Stomach (tissue), 9 donors: ENCODE results near the gene CACNA2D2. TPM values are rescaled to one million over a fixed set of nuclear protein-coding genes. Genes with fewer than 3 reads are reported as not detected.

Experiments used
- DNase-seq, 2 donors: peaks; one replicate each; pipeline versions ENCODE4 v3.0.0 to v3.0.0-alpha.2; 2013 to 2019
- H3K27ac ChIP-seq, 5 donors: fragments of 200-600 bp in 4 of 5; sonication (generic) in 4 of 5; one replicate each; pipeline ENCODE4 v1.5.1; 2013 to 2019; ENCODE audit warnings: mild to moderate bottlenecking in 1 of 5, moderate library complexity in 1 of 5
- H3K27me3 ChIP-seq, 3 donors: fragments of 200-600 bp; sonication (generic); one replicate each; pipeline ENCODE4 v1.5.1; 2017 to 2019; ENCODE audit warnings: mixed run types in 1 of 3
- H3K36me3 ChIP-seq, 4 donors: fragments of 200-600 bp; sonication (generic); 1 replicate in 3 of 4; 2 replicates in 1 of 4; pipeline ENCODE4 v1.5.1; 2016 to 2019
- H3K4me1 ChIP-seq, 4 donors: fragments of 200-600 bp; sonication (generic); one replicate each; pipeline ENCODE4 v1.5.1; 2016 to 2019
- H3K4me3 ChIP-seq, 4 donors: fragments of 200-600 bp; sonication (generic) in 3 of 4; one replicate each; pipeline ENCODE4 v1.5.1; 2016 to 2019; ENCODE audit warnings: mild to moderate bottlenecking in 1 of 4
- H3K9me3 ChIP-seq, 4 donors: fragments of 200-600 bp; sonication (generic); one replicate each; pipeline ENCODE4 v1.5.1; 2016 to 2019
- CTCF ChIP-seq, 7 experiments: fragments of 450-650 bp in 4 of 7; fragments of 200-600 bp in 3 of 7; sonication (generic) in 3 of 7; IDR thresholded peaks; one replicate each; pipeline ENCODE4 v1.5.1; 2016 to 2019; ENCODE audit warnings: antibody characterized with exemption in 7 of 7, control low read depth in 2 of 7, mild to moderate bottlenecking in 1 of 7
- EP300 ChIP-seq: sonication (generic); formaldehyde crosslinking; IDR thresholded peaks from one replicate; pipeline ENCODE4 v1.6.1; 2017; ENCODE audit warnings: antibody characterized with exemption
- POLR2A ChIP-seq, 4 donors: fragments of 450-650 bp; IDR thresholded peaks; one replicate each; pipeline ENCODE4 v1.6.1; 2016; ENCODE audit warnings: antibody characterized with exemption in 4 of 4, control low read depth in 2 of 4, mild to moderate bottlenecking in 1 of 4, moderate library complexity in 1 of 4
- POLR2AphosphoS5 ChIP-seq, 3 donors: sonication (generic); formaldehyde crosslinking; IDR thresholded peaks; one replicate each; pipeline ENCODE4 v1.6.1; 2016; ENCODE audit warnings: antibody characterized with exemption in 3 of 3
- WGBS, 5 donors: extraction: QIAGEN DNeasy Blood & Tissue Kit in 3 of 5; methylation state at CpG; one replicate each; pipeline versions ENCODE4 v1.1.5 to v1.1.7; 2013 to 2018; 5-methylcytosine and 5-hydroxymethylcytosine counted together
- intact Hi-C: fragments of 100-400 bp; cut with DNase I; formaldehyde crosslinking; loops from one replicate; pipeline ENCODE4 v1.15.1; 2023; ENCODE audit warnings: low total_unique reads
- polyA plus RNA-seq, 3 donors: library from polyadenylated mRNA; stranded (reverse); fragments of 200-250 nt; gene quantifications; one replicate each; pipeline ENCODE4 v1.2.3, GENCODE V29; 2013
- total RNA-seq, 5 donors: library from RNA; depleted of rRNA; stranded (reverse); fragments of >200 nt; gene quantifications; one replicate each; pipeline versions ENCODE4 v1.1.0 to v1.2.3, GENCODE V29; 2014 to 2016
- donor health status: healthy with polysubstance abuse.
- donor health status: Bipolar disorder and iron deficiency.
- donor health status: healthy.

The CACNA2D2 gene
- total and polyA plus RNA-seq, 8 donors: 0.92 to 45.8 (median 1.9) TPM

DNA sequence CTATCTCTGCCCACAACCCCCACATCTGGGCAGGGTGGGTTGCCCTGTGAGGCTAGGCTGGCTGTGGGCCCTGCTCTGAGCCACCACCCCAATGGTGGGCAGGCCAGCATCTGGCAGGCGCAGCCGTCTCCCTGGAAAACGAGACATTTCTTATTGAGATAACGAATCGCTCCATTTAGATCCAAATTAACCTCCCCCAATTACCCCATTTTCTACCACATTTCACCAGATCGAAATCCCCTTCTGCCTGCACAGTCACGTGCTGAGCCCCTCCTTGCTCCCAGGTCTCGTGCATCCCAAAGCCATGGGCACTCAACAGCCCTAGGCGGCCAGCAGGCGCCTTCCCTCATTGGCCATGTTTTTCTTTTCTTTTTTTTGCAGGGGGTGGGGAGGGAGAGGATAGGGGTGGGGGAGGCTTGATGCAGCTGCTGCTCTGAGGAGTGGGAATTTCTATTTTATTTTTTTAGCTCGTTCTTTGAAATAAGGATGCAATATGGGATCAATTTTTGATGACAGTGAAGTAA lies 91.1 kb downstream of the CACNA2D2 start:
- no peak overlapping the region for H3K4me3 ChIP-seq
- intact Hi-C loops: no loop called here
- WGBS, 5 donors: 80 to 88% (median 82%) methylated on average over 11 of the region's 11 CpGs
- no peaks in the 10 kb centered on the region for H3K36me3 ChIP-seq
- no peak overlapping the region for H3K27ac ChIP-seq
- no peaks in the 10 kb centered on the region for H3K9me3 ChIP-seq
- no peaks in the 10 kb centered on the region for H3K27me3 ChIP-seq
- DNase-seq: no peak
- TF ChIP-seq CTCF (IDR thresholded peaks at IDR 0.05): no peak
- no peak for TF ChIP-seq POLR2A (IDR thresholded peaks at IDR 0.05)
- no peak for TF ChIP-seq POLR2AphosphoS5 (IDR thresholded peaks at IDR 0.05)
- TF ChIP-seq EP300: no peak
- H3K4me1 ChIP-seq: no peaks in the 10 kb centered on the region

GRCh38 chr3:50411229-50411628 lies 92.2 kb downstream of the CACNA2D2 start:
- TF ChIP-seq EP300 (no peak), POLR2AphosphoS5 (IDR thresholded peaks at IDR 0.05) (no peak), POLR2A (IDR thresholded peaks at IDR 0.05) (no peak), CTCF (IDR thresholded peaks at IDR 0.05) (no peak)
- DNase-seq: no peak
- Histone ChIP-seq H3K27ac (no peak overlapping the region), H3K4me1 (no peaks in the 10 kb centered on the region), H3K36me3 (no peaks in the 10 kb centered on the region), H3K9me3 (no peaks in the 10 kb centered on the region), H3K4me3 (no peak overlapping the region), H3K27me3 (no peaks in the 10 kb centered on the region)
- WGBS, 5 donors: 79 to 90% (median 87%) methylated on average over 4 of the region's 4 CpGs
- intact Hi-C loops: no loop called here

GRCh38 chr3:50410608-50411139 lies 92.8 kb downstream of the CACNA2D2 start:
- H3K27me3 ChIP-seq: no peaks in the 10 kb centered on the region
- no peaks in the 10 kb centered on the region for H3K4me1 ChIP-seq
- no peak overlapping the region for H3K4me3 ChIP-seq
- no peaks in the 10 kb centered on the region for H3K9me3 ChIP-seq
- TF ChIP-seq POLR2AphosphoS5 (IDR thresholded peaks at IDR 0.05) (no peak), POLR2A (IDR thresholded peaks at IDR 0.05) (no peak), CTCF (IDR thresholded peaks at IDR 0.05) (no peak), EP300 (no peak)
- no peak overlapping the region for H3K27ac ChIP-seq
- no peak for DNase-seq
- intact Hi-C loops: no loop called here
- no peaks in the 10 kb centered on the region for H3K36me3 ChIP-seq
- 72 to 81% (median 79%) methylated on average over 3 of the region's 3 CpGs for WGBS, 5 donors

GRCh38 chr3:50410185-50410584 lies 93.2 kb downstream of the CACNA2D2 start:
- no peaks in the 10 kb centered on the region for H3K27me3 ChIP-seq
- intact Hi-C loops: no loop called here
- H3K4me3 ChIP-seq: no peak overlapping the region
- H3K36me3 ChIP-seq: no peaks in the 10 kb centered on the region
- no peak for DNase-seq
- no peak overlapping the region for H3K27ac ChIP-seq
- TF ChIP-seq EP300 (no peak), POLR2AphosphoS5 (IDR thresholded peaks at IDR 0.05) (no peak), CTCF (IDR thresholded peaks at IDR 0.05) (no peak), POLR2A (IDR thresholded peaks at IDR 0.05) (no peak)
- no peaks in the 10 kb centered on the region for H3K4me1 ChIP-seq
- H3K9me3 ChIP-seq: no peaks in the 10 kb centered on the region
- 53 to 82% (median 71%) methylated on average over 2 of the region's 2 CpGs for WGBS, 5 donors
